GM12878 (cell line): ENCODE measurements around the gene ASS1. TPM values are rescaled to one million over a fixed set of nuclear protein-coding genes. Genes with fewer than 3 reads are reported as not detected.

Experiments used
- ATAC-seq: fragments of 200-7000 bp; cut with Tn5 transposase; 3 replicates; pipeline ENCODE4 v1.9.1; 2020; ENCODE audit warnings: mild to moderate bottlenecking, moderate library complexity
- BruUV-seq: library from RNA; stranded (reverse); fragments of 400-500 nt; replicated peaks from 2 replicates; lab custom pipeline; 2021; lab: Mats Ljungman, UMichigan
- CTCF ChIA-PET: fragments of 300-600 bp; sonication (Branson Sonifier 250); formaldehyde crosslinking; extraction: SDS; loops from one replicate; lab custom pipeline; 2021; ENCODE audit warnings: inconsistent platforms; lab: Yijun Ruan, JAX
- POLR2A ChIA-PET: fragments of 350-600 bp; formaldehyde crosslinking; extraction: SDS; loops from one replicate; lab custom pipeline; 2021; ENCODE audit warnings: inconsistent platforms; lab: Charles Lee
- RAD21 ChIA-PET: fragments of 300-600 bp; sonication (Branson Sonifier 250); formaldehyde crosslinking; loops from one replicate; lab custom pipeline; 2023; ENCODE audit warnings: antibody characterized with exemption; ENCODE audit not compliant: unreplicated experiment; lab: Charles Lee
- SMC1A ChIA-PET: fragments of 300-600 bp; sonication (Branson Sonifier 250); formaldehyde crosslinking; loops from one replicate; lab custom pipeline; 2023; ENCODE audit not compliant: unreplicated experiment, uncharacterized antibody; lab: Charles Lee
- DNase-seq: peaks from one replicate; pipeline ENCODE4 v3.0.0-alpha.2; 2011; ENCODE audit warnings: low read depth, low spot score
- FAIRE-seq: peaks from 3 replicates; lab custom pipeline; 2011; peaks lifted over from hg19 to GRCh38; lab: Jason Lieb, UNC
- H2AFZ ChIP-seq: 2 replicates; pipeline ENCODE4 v1.6.0; 2011; ENCODE audit warnings: low read depth, low read length, control low read depth; ENCODE audit not compliant: control insufficient read depth
- H3K27ac ChIP-seq: 2 replicates; pipeline ENCODE4 v1.5.1; 2011; ENCODE audit warnings: control low read depth; ENCODE audit not compliant: control insufficient read depth, insufficient read depth
- H3K27me3 ChIP-seq, 2 experiments: replicated peaks in 1 of 2; 2 replicates each; pipeline versions ENCODE4 v1.6.0 to v1.6.1; 2011; ENCODE audit warnings: low read length in 1 of 2; ENCODE audit not compliant: control insufficient read depth in 2 of 2, insufficient read depth in 2 of 2
- H3K36me3 ChIP-seq, 2 experiments: 2 replicates each; pipeline ENCODE4 v1.5.1; 2011; ENCODE audit warnings: low read length in 1 of 2; ENCODE audit not compliant: control insufficient read depth in 2 of 2, insufficient read depth in 2 of 2
- H3K4me1 ChIP-seq: 2 replicates; pipeline ENCODE4 v1.6.1; 2011; ENCODE audit warnings: mild to moderate bottlenecking, low read length, moderate library complexity, mixed read lengths; ENCODE audit not compliant: control insufficient read depth, insufficient read depth
- H3K4me2 ChIP-seq: 2 replicates; pipeline ENCODE4 v1.6.0; 2011; ENCODE audit warnings: control low read depth; ENCODE audit not compliant: control insufficient read depth, insufficient read depth
- H3K4me3 ChIP-seq: fragments of 200-600 bp; sonication (generic); 2 replicates; pipeline ENCODE4 v1.5.1; 2016
- H3K79me2 ChIP-seq: 2 replicates; pipeline ENCODE4 v1.6.0; 2011; ENCODE audit warnings: low read length; ENCODE audit not compliant: control insufficient read depth, insufficient read depth
- H3K9ac ChIP-seq: 2 replicates; pipeline ENCODE4 v1.8.0; 2011; ENCODE audit warnings: low read length, control low read depth, mixed read lengths; ENCODE audit not compliant: control insufficient read depth, insufficient read depth
- H3K9me3 ChIP-seq: replicated peaks from 3 replicates; pipeline ENCODE4 v1.5.1; 2011; ENCODE audit warnings: mild to moderate bottlenecking, low read length; ENCODE audit not compliant: control insufficient read depth, insufficient read depth
- H4K20me1 ChIP-seq: 2 replicates; pipeline ENCODE4 v1.6.0; 2011; ENCODE audit not compliant: control insufficient read depth, insufficient read depth
- ASH2L ChIP-seq: fragments of 300-600, 200-600 bp; sonication (generic); IDR thresholded peaks from 2 replicates; pipeline ENCODE4 v1.6.1; 2017; ENCODE audit warnings: low read depth, mild to moderate bottlenecking, borderline replicate concordance
- CHD1 ChIP-seq: IDR thresholded peaks from 2 replicates; pipeline ENCODE4 v1.6.1; 2012; ENCODE audit warnings: low read depth, low read length, improper control_type of control experiment
- EGR1 ChIP-seq, 2 experiments: IDR thresholded peaks; 1 replicate in 1 of 2; 2 replicates in 1 of 2; pipeline ENCODE4 v1.6.1; 2011 to 2012; ENCODE audit warnings: low read depth in 2 of 2, low read length in 2 of 2, borderline replicate concordance in 1 of 2, mild to moderate bottlenecking in 1 of 2, moderate library complexity in 1 of 2
- RBBP5 ChIP-seq: fragments of 200-600 bp; sonication (generic); conservative IDR thresholded peaks from 2 replicates; pipeline ENCODE4 v1.6.1; 2016
- SMARCA5 ChIP-seq: fragments of 450-650 bp; IDR thresholded peaks from 2 replicates; pipeline ENCODE4 v1.6.1; 2017; ENCODE audit warnings: mild to moderate bottlenecking
- SUPT20H ChIP-seq: IDR thresholded peaks from 2 replicates; pipeline ENCODE4 v1.6.1; 2011; ENCODE audit warnings: low read depth, mild to moderate bottlenecking, low read length, moderate library complexity, borderline replicate concordance; ENCODE audit not compliant: control insufficient read depth
- WRNIP1 ChIP-seq: IDR thresholded peaks from 2 replicates; pipeline ENCODE4 v1.6.1; 2011; ENCODE audit warnings: low read depth, low read length, improper control_type of control experiment, borderline replicate concordance
- ZBED1 ChIP-seq: IDR thresholded peaks from 2 replicates; pipeline ENCODE4 v1.6.1; 2016; ENCODE audit warnings: borderline replicate concordance
- WGBS: methylation state at CpG from one replicate; pipeline ENCODE4 v1.1.6; 2016; ENCODE audit warnings: low lambda C conversion rate; ENCODE audit not compliant: insufficient replicate concordance, insufficient coverage; ENCODE audit errors: missing lambda C conversion rate; 5-methylcytosine and 5-hydroxymethylcytosine counted together
- in situ Hi-C: fragments of 300-500 bp; cut with MboI; formaldehyde crosslinking; loops from 9 replicates; pipeline ENCODE4 v1.14.3; 2018; ENCODE audit warnings: mixed read lengths
- intact Hi-C: fragments of 100-400 bp; cut with micrococcal nuclease; formaldehyde crosslinking; loops from one replicate; pipeline ENCODE4 v1.14.2; 2022; ENCODE audit not compliant: unreplicated experiment
- polyA plus RNA-seq, 11 experiments: library from polyadenylated mRNA; depleted of rRNA in 4 of 11; unstranded in 6 of 11; stranded (reverse) in 5 of 11; fragments of >200 nt; fragmentation: Nextera tagmentation in 4 of 11; fragmentation: Illumina TruSeq in 1 of 11; extraction: Ambion mirVana in 4 of 11; extraction: Trizol in 1 of 11; gene quantifications; 1 replicate in 1 of 11; 2 replicates in 10 of 11; pipeline versions ENCODE4 v1.2.1 to v1.2.3, GENCODE V29; 2011 to 2016; ENCODE audit warnings: inconsistent platforms in 2 of 11, missing spikeins in 2 of 11, low read depth in 1 of 11
- total RNA-seq, 4 experiments: library from RNA; depleted of rRNA in 3 of 4; stranded (reverse); fragments of >200 nt in 3 of 4; fragmentation: Illumina TruSeq in 1 of 4; extraction: Trizol in 1 of 4; gene quantifications; 2 replicates each; pipeline versions ENCODE4 v1.2.1 to v1.2.3, GENCODE V29; 2013 to 2021
- TF ChIP-seq, protein P1 (sequence below): fragments of 450-650 bp; IDR thresholded peaks from 2 replicates; pipeline ENCODE4 v1.6.1; 2017; ENCODE audit warnings: mild to moderate bottlenecking, low read depth, inconsistent platforms; ENCODE audit not compliant: poor library complexity, severe bottlenecking

ASS1 gene
- total and polyA plus RNA-seq, 10 of the 15 experiments (the other 5 are each of a cell fraction or from before 2014, with no cell fraction given): 0.10 to 6.1 (median 0.28) TPM; not detected in 3

- H3K4me3 ChIP-seq: no peak overlapping the region
- POLR2A ChIA-PET: no interaction called here
- H3K4me1 ChIP-seq: no peaks in the 10 kb centered on the region
- no TSS peak for BruUV-seq
- TF ChIP-seq WRNIP1 (no peak), CHD1 (no peak), SMARCA5 (no peak)
- TF ChIP-seq, all 136 proteins: peak for 0
- H3K9ac ChIP-seq: no peak overlapping the region
- H3K9me3 ChIP-seq: peaks cover 3% of the 10 kb centered on the region; the same call in 2 of the 3 replicates
- in situ Hi-C loops: no loop called here
- CTCF ChIA-PET: no interaction called here
- DNase-seq (no peak), ATAC-seq (no peak), FAIRE-seq (no peak)
- H3K4me2 ChIP-seq: no peak overlapping the region
- no peak overlapping the region for H2AFZ ChIP-seq
- no peaks in the 10 kb centered on the region for H4K20me1 ChIP-seq
- 16% methylated on average over 9 of the region's 9 CpGs for WGBS
- intact Hi-C loops: no loop called here
- H3K36me3 ChIP-seq: no peaks in the 10 kb centered on the region
- RAD21 ChIA-PET: no interaction called here
- no peak overlapping the region for H3K27ac ChIP-seq
- SMC1A ChIA-PET: no interaction called here
- no peaks in the 10 kb centered on the region for H3K79me2 ChIP-seq
- peaks cover 0 to 2% of the 10 kb centered on the region in 2 experiments; a peak in 3 of 4 replicates for H3K27me3 ChIP-seq
Measured at GRCh38 chr9:130498918-130499698, 54.3 kb downstream of the ASS1 start.

- Histone ChIP-seq H3K9ac (no peak overlapping the region), H3K4me3 (no peak overlapping the region), H3K27ac (no peak overlapping the region), H3K79me2 (no peaks in the 10 kb centered on the region), H3K4me2 (no peak overlapping the region), H4K20me1 (no peaks in the 10 kb centered on the region), H3K27me3 (peaks cover 0 to 2% of the 10 kb centered on the region in 2 experiments; a peak in 3 of 4 replicates), H3K36me3 (no peaks in the 10 kb centered on the region), H3K4me1 (no peaks in the 10 kb centered on the region), H3K9me3 (peaks cover 3% of the 10 kb centered on the region; the same call in 2 of the 3 replicates), H2AFZ (no peak overlapping the region)
- ChIA-PET SMC1A (no interaction called here), POLR2A (no interaction called here), RAD21 (no interaction called here), CTCF (no interaction called here)
- 11% methylated on average over 7 of the region's 7 CpGs for WGBS
- TF ChIP-seq EGR1 (IDR thresholded peaks at IDR 0.05; ENCODE audit: borderline replicate concordance in 1 of 2, low read depth in 2 of 2, low read length in 2 of 2) (no peak), SUPT20H (no peak), ZBED1 (no peak), RBBP5 (no peak), ASH2L (no peak)
- TF ChIP-seq, protein P1, sequence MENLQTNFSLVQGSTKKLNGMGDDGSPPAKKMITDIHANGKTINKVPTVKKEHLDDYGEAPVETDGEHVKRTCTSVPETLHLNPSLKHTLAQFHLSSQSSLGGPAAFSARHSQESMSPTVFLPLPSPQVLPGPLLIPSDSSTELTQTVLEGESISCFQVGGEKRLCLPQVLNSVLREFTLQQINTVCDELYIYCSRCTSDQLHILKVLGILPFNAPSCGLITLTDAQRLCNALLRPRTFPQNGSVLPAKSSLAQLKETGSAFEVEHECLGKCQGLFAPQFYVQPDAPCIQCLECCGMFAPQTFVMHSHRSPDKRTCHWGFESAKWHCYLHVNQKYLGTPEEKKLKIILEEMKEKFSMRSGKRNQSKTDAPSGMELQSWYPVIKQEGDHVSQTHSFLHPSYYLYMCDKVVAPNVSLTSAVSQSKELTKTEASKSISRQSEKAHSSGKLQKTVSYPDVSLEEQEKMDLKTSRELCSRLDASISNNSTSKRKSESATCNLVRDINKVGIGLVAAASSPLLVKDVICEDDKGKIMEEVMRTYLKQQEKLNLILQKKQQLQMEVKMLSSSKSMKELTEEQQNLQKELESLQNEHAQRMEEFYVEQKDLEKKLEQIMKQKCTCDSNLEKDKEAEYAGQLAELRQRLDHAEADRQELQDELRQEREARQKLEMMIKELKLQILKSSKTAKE: no peak
- ATAC-seq (no peak), DNase-seq (no peak), FAIRE-seq (no peak)
- intact Hi-C loops (no loop called here), in situ Hi-C loops (no loop called here)
- no TSS peak for BruUV-seq
Measured at GRCh38 chr9:130499804-130500263, 55.1 kb downstream of the ASS1 start.
